Osteoblast (primary cell): ENCODE data around the gene PPP6R3. TPM values are rescaled to one million over a fixed set of nuclear protein-coding genes. Genes with fewer than 3 reads are reported as not detected.
A peak's percentile ranks its signal among the peaks of the same experiment; 100 is the strongest.

Experiments used
- DNase-seq: peaks from one replicate; pipeline ENCODE4 v3.0.0; 2011; ENCODE audit warnings: low spot score, mixed read lengths; ENCODE audit not compliant: insufficient read length; ENCODE audit errors: missing footprints
- H2AFZ ChIP-seq: 2 replicates; pipeline ENCODE4 v1.6.0; 2011; ENCODE audit warnings: mild to moderate bottlenecking, low read length
- H3K27ac ChIP-seq: 2 replicates; pipeline ENCODE4 v1.5.1; 2011; ENCODE audit warnings: mild to moderate bottlenecking, low read depth, low read length, moderate library complexity
- H3K27me3 ChIP-seq: 2 replicates; pipeline ENCODE4 v1.6.0; 2012; ENCODE audit warnings: mild to moderate bottlenecking, control low read depth, inconsistent platforms, low read length, moderate library complexity; ENCODE audit not compliant: insufficient read depth
- H3K36me3 ChIP-seq: 2 replicates; pipeline ENCODE4 v1.5.1; 2011; ENCODE audit warnings: mild to moderate bottlenecking, low read length, control low read depth, moderate library complexity; ENCODE audit not compliant: insufficient read depth
- H3K4me1 ChIP-seq: 2 replicates; pipeline ENCODE4 v1.5.1; 2011; ENCODE audit warnings: mild to moderate bottlenecking, low read length, control low read depth, moderate library complexity; ENCODE audit not compliant: insufficient read depth
- H3K4me2 ChIP-seq: 2 replicates; pipeline ENCODE4 v1.6.0; 2011; ENCODE audit warnings: mild to moderate bottlenecking, low read length; ENCODE audit not compliant: insufficient read depth
- H3K4me3 ChIP-seq: fragments of 200-600 bp; sonication (generic); 3 replicates; pipeline ENCODE4 v1.5.1; 2012; ENCODE audit warnings: mild to moderate bottlenecking, low read length, inconsistent platforms; ENCODE audit not compliant: insufficient read depth
- H3K79me2 ChIP-seq: 2 replicates; pipeline ENCODE4 v1.6.0; 2012; ENCODE audit warnings: mild to moderate bottlenecking, low read length, control low read depth, inconsistent platforms; ENCODE audit not compliant: insufficient read depth
- H3K9me3 ChIP-seq: 2 replicates; pipeline ENCODE4 v1.5.1; 2011; ENCODE audit warnings: low read depth, low read length, control low read depth
- H4K20me1 ChIP-seq: 2 replicates; pipeline ENCODE4 v1.6.0; 2012; ENCODE audit warnings: mild to moderate bottlenecking, low read length, control low read depth; ENCODE audit not compliant: insufficient read depth
- CTCF ChIP-seq: IDR thresholded peaks from 2 replicates; pipeline ENCODE4 v1.5.1; 2011; ENCODE audit warnings: mild to moderate bottlenecking, low read depth, low read length, moderate library complexity; ENCODE audit errors: extremely low read depth
- total RNA-seq: library from RNA; depleted of rRNA; stranded (reverse); fragments of >200 nt; gene quantifications from 2 replicates; pipeline ENCODE4 v1.2.3, GENCODE V29; 2012

PPP6R3 gene
- total RNA-seq, 1 donor = 131 TPM

- peaks cover 80% of the 10 kb centered on the region for H3K79me2 ChIP-seq
- no peak for TF ChIP-seq CTCF
- peak overlapping the region; percentile 41 for H3K27ac ChIP-seq
- no peak overlapping the region for H2AFZ ChIP-seq
- H3K4me1 ChIP-seq = peaks cover 21% of the 10 kb centered on the region
- DNase-seq = no peak
- H3K4me3 ChIP-seq = no peak overlapping the region
- H4K20me1 ChIP-seq = peaks cover 13% of the 10 kb centered on the region
- H3K9me3 ChIP-seq = no peaks in the 10 kb centered on the region
- peaks cover 44% of the 10 kb centered on the region for H3K36me3 ChIP-seq
- peak overlapping the region; percentile 3 for H3K4me2 ChIP-seq
- H3K27me3 ChIP-seq = no peaks in the 10 kb centered on the region
These were observed 89.9 kb downstream of the PPP6R3 start for GRCh38 chr11:68550485-68550817.

- Histone ChIP-seq H3K36me3 (peaks cover 39% of the 10 kb centered on the region), H3K79me2 (peaks cover 76% of the 10 kb centered on the region)
- DNase-seq = peak; percentile 50
These were observed 90.7 kb downstream of the PPP6R3 start for GRCh38 chr11:68551223-68551622.

GRCh38 chr11:68551777-68552176, 91.2 kb downstream of the PPP6R3 start:
- Histone ChIP-seq H3K9me3 (no peaks in the 10 kb centered on the region), H3K79me2 (peaks cover 73% of the 10 kb centered on the region), H3K4me1 (peaks cover 14% of the 10 kb centered on the region), H3K27ac (no peak overlapping the region), H4K20me1 (peaks cover 16% of the 10 kb centered on the region), H3K27me3 (no peaks in the 10 kb centered on the region), H2AFZ (no peak overlapping the region), H3K36me3 (peaks cover 40% of the 10 kb centered on the region), H3K4me3 (no peak overlapping the region), H3K4me2 (no peak overlapping the region)
- TF ChIP-seq CTCF = no peak
- DNase-seq = no peak

More at GRCh38 chr11:68551223-68551622, 90.7 kb downstream of the PPP6R3 start:
- no peak overlapping the region for H3K4me3 ChIP-seq
- H3K4me2 ChIP-seq = no peak overlapping the region
- peaks cover 19% of the 10 kb centered on the region for H3K4me1 ChIP-seq
- no peaks in the 10 kb centered on the region for H3K9me3 ChIP-seq
- no peak overlapping the region for H2AFZ ChIP-seq
- peak overlapping the region; percentile 2 for H3K27ac ChIP-seq
- peaks cover 16% of the 10 kb centered on the region for H4K20me1 ChIP-seq
- no peak for TF ChIP-seq CTCF
- no peaks in the 10 kb centered on the region for H3K27me3 ChIP-seq

- Histone ChIP-seq H3K9me3 (no peaks in the 10 kb centered on the region), H3K36me3 (peaks cover 42% of the 10 kb centered on the region), H3K4me2 (no peak overlapping the region), H4K20me1 (peaks cover 13% of the 10 kb centered on the region), H2AFZ (no peak overlapping the region), H3K27ac (no peak overlapping the region), H3K27me3 (no peaks in the 10 kb centered on the region), H3K4me3 (no peak overlapping the region), H3K4me1 (peaks cover 12% of the 10 kb centered on the region), H3K79me2 (peaks cover 69% of the 10 kb centered on the region)
- DNase-seq = no peak
- TF ChIP-seq CTCF = no peak
These were observed 92.0 kb downstream of the PPP6R3 start for GRCh38 chr11:68552542-68552941.
